Hepatocyte (in vitro differentiated cells): ENCODE data around the gene ANKRD52. TPM values are rescaled to one million over a fixed set of nuclear protein-coding genes. Genes with fewer than 3 reads are reported as not detected.

Source experiments
- DNase-seq: peaks from one replicate; pipeline ENCODE4 v3.0.0-alpha.2; 2016; ENCODE audit warnings: low spot score
- H2AFZ ChIP-seq: fragments of 200-600 bp; sonication (generic); 2 replicates; pipeline ENCODE4 v1.6.0; 2016; ENCODE audit warnings: antibody characterized with exemption, mild to moderate bottlenecking
- H3K27ac ChIP-seq: fragments of 200-600 bp; sonication (generic); 2 replicates; pipeline ENCODE4 v1.5.1; 2016; ENCODE audit warnings: mild to moderate bottlenecking
- H3K27me3 ChIP-seq: fragments of 200-600 bp; sonication (generic); 2 replicates; pipeline ENCODE4 v1.6.1; 2016
- H3K36me3 ChIP-seq: fragments of 200-600 bp; sonication (generic); replicated peaks from 2 replicates; pipeline ENCODE4 v1.5.1; 2016; ENCODE audit warnings: low read depth; ENCODE audit not compliant: insufficient read depth
- H3K4me1 ChIP-seq: fragments of 200-600 bp; sonication (generic); 2 replicates; pipeline ENCODE4 v1.5.1; 2016; ENCODE audit warnings: mild to moderate bottlenecking, moderate library complexity; ENCODE audit not compliant: insufficient read depth
- H3K4me2 ChIP-seq: fragments of 200-600 bp; sonication (generic); 2 replicates; pipeline ENCODE4 v1.6.0; 2016
- H3K4me3 ChIP-seq: fragments of 200-600 bp; sonication (generic); 2 replicates; pipeline ENCODE4 v1.5.1; 2016; ENCODE audit warnings: mild to moderate bottlenecking
- H3K79me2 ChIP-seq: fragments of 200-600 bp; sonication (generic); 2 replicates; pipeline ENCODE4 v1.6.0; 2017; ENCODE audit warnings: mild to moderate bottlenecking
- H3K9me2 ChIP-seq: fragments of 200-600 bp; sonication (generic); replicated peaks from 2 replicates; pipeline ENCODE4 v1.6.0; 2017; ENCODE audit warnings: mild to moderate bottlenecking; ENCODE audit not compliant: insufficient read depth
- H3K9me3 ChIP-seq: fragments of 200-600 bp; sonication (generic); 2 replicates; pipeline ENCODE4 v1.5.1; 2016; ENCODE audit warnings: low read depth, mild to moderate bottlenecking
- H4K20me1 ChIP-seq: fragments of 200-600 bp; sonication (generic); 2 replicates; pipeline ENCODE4 v1.6.0; 2016; ENCODE audit warnings: mild to moderate bottlenecking; ENCODE audit not compliant: insufficient read depth, poor library complexity, severe bottlenecking
- CTCF ChIP-seq: fragments of 200-600 bp; sonication (generic); IDR thresholded peaks from 2 replicates; pipeline ENCODE4 v1.5.1; 2016; ENCODE audit warnings: antibody characterized with exemption, mild to moderate bottlenecking; ENCODE audit not compliant: poor library complexity
- EZH2 ChIP-seq: fragments of 200-600 bp; sonication (generic); IDR thresholded peaks from 2 replicates; pipeline ENCODE4 v1.6.1; 2016; ENCODE audit warnings: antibody characterized with exemption, mild to moderate bottlenecking, borderline replicate concordance
- EZH2phosphoT487 ChIP-seq: fragments of 200-600 bp; sonication (generic); IDR thresholded peaks from one replicate; pipeline ENCODE4 v1.6.1; 2018; ENCODE audit warnings: antibody characterized with exemption, mild to moderate bottlenecking, low read depth, moderate library complexity; ENCODE audit not compliant: unreplicated experiment, severe bottlenecking
- WGBS: methylation state at CpG from one replicate; pipeline ENCODE4 v1.1.6; 2016; ENCODE audit warnings: low lambda C conversion rate; ENCODE audit errors: missing lambda C conversion rate; 5-methylcytosine and 5-hydroxymethylcytosine counted together
- polyA plus RNA-seq: library from polyadenylated mRNA; unstranded; fragments of >200 nt; fragmentation: Nextera tagmentation; extraction: Ambion mirVana; gene quantifications from 2 replicates; pipeline ENCODE4 v1.2.1, GENCODE V29; 2016
- total RNA-seq: library from RNA; depleted of rRNA; stranded (reverse); fragments of >200 nt; gene quantifications from 2 replicates; pipeline ENCODE4 v1.2.3, GENCODE V29; 2014

ANKRD52 gene
- total and polyA plus RNA-seq, 2 experiments from 2014 or later: 23.3 to 37.2 TPM

- no peaks in the 10 kb centered on the region for H3K9me2 ChIP-seq
- H3K4me3 ChIP-seq: no peak overlapping the region
- no peaks in the 10 kb centered on the region for H4K20me1 ChIP-seq
- no peak for DNase-seq
- WGBS: over 99% methylated on average over 6 of the region's 6 CpGs
- no peak overlapping the region for H2AFZ ChIP-seq
- no peaks in the 10 kb centered on the region for H3K27me3 ChIP-seq
- peaks cover 20% of the 10 kb centered on the region for H3K79me2 ChIP-seq
- H3K9me3 ChIP-seq: no peaks in the 10 kb centered on the region
- H3K36me3 ChIP-seq: no peaks in the 10 kb centered on the region
- H3K27ac ChIP-seq: no peak overlapping the region
- TF ChIP-seq EZH2phosphoT487: no peak
- no peak for TF ChIP-seq CTCF
- TF ChIP-seq EZH2: no peak
- no peak overlapping the region for H3K4me2 ChIP-seq
- H3K4me1 ChIP-seq: peaks cover 3% of the 10 kb centered on the region
Measured at GRCh38 chr12:56236091-56236490, 22.1 kb downstream of the ANKRD52 start.

- Histone ChIP-seq H3K9me2 (no peaks in the 10 kb centered on the region), H2AFZ (no peak overlapping the region), H3K4me2 (no peak overlapping the region), H3K36me3 (no peaks in the 10 kb centered on the region), H4K20me1 (no peaks in the 10 kb centered on the region), H3K4me1 (peaks cover 7% of the 10 kb centered on the region), H3K27ac (no peak overlapping the region), H3K9me3 (no peaks in the 10 kb centered on the region), H3K27me3 (no peaks in the 10 kb centered on the region), H3K4me3 (no peak overlapping the region), H3K79me2 (peaks cover 21% of the 10 kb centered on the region)
- 84% methylated on average over 16 of the region's 16 CpGs for WGBS
- DNase-seq: no peak
- no peak for TF ChIP-seq CTCF
- TF ChIP-seq EZH2: no peak
- TF ChIP-seq EZH2phosphoT487: no peak
Measured at GRCh38 chr12:56234746-56235436, 23.3 kb downstream of the ANKRD52 start.

GRCh38 chr12:56231184-56231582, 27.0 kb downstream of the ANKRD52 start:
- no peaks in the 10 kb centered on the region for H4K20me1 ChIP-seq
- no peaks in the 10 kb centered on the region for H3K9me2 ChIP-seq
- H3K36me3 ChIP-seq: no peaks in the 10 kb centered on the region
- no peak overlapping the region for H3K4me3 ChIP-seq
- no peaks in the 10 kb centered on the region for H3K27me3 ChIP-seq
- no peak overlapping the region for H2AFZ ChIP-seq
- H3K4me1 ChIP-seq: peaks cover 7% of the 10 kb centered on the region
- peaks cover 21% of the 10 kb centered on the region for H3K79me2 ChIP-seq
- 82% methylated on average over 11 of the region's 11 CpGs for WGBS
- no peak for DNase-seq
- no peaks in the 10 kb centered on the region for H3K9me3 ChIP-seq
- no peak for TF ChIP-seq EZH2phosphoT487
- peak overlapping the region; percentile 80 for H3K4me2 ChIP-seq
- peak overlapping the region; percentile 98 for H3K27ac ChIP-seq

GRCh38 chr12:56230432-56231183, 27.6 kb downstream of the ANKRD52 start:
- no peak overlapping the region for H2AFZ ChIP-seq
- peaks cover 7% of the 10 kb centered on the region for H3K4me1 ChIP-seq
- H3K36me3 ChIP-seq: no peaks in the 10 kb centered on the region
- TF ChIP-seq EZH2phosphoT487 (no peak), EZH2 (no peak), CTCF (no peak)
- H3K9me2 ChIP-seq: no peaks in the 10 kb centered on the region
- no peaks in the 10 kb centered on the region for H4K20me1 ChIP-seq
- WGBS: 58% methylated on average over 7 of the region's 8 CpGs
- H3K4me2 ChIP-seq: peak overlapping the region; percentile 80
- H3K4me3 ChIP-seq: no peak overlapping the region
- no peaks in the 10 kb centered on the region for H3K9me3 ChIP-seq
- peaks cover 21% of the 10 kb centered on the region for H3K79me2 ChIP-seq
- H3K27ac ChIP-seq: peak overlapping the region; percentile 98
- no peaks in the 10 kb centered on the region for H3K27me3 ChIP-seq
- peak; percentile 88 for DNase-seq
